HFFc6 (cell line): ENCODE measurements around the gene C1orf159. TPM values are rescaled to one million over a fixed set of nuclear protein-coding genes. Genes with fewer than 3 reads are reported as not detected.
"Not testable (repeated sequence)": the region's sequence is repeated elsewhere in the genome, so short reads cannot be mapped to it uniquely, and the experiment has no call there.

Experiments
- DNase-seq: peaks from one replicate; pipeline ENCODE4 v3.0.0-alpha.2; 2018
- H3K27ac Mint-ChIP-seq: 2 replicates; pipeline ENCODE4 v1.8.0; 2020; ENCODE audit warnings: mild to moderate bottlenecking, mixed read lengths
- H3K27me3 Mint-ChIP-seq: 2 replicates; pipeline ENCODE4 v1.8.0; 2021; ENCODE audit warnings: mild to moderate bottlenecking, moderate library complexity, mixed read lengths; ENCODE audit not compliant: insufficient read depth
- H3K36me3 Mint-ChIP-seq: 2 replicates; pipeline ENCODE4 v1.8.0; 2021; ENCODE audit warnings: low read depth, mixed read lengths
- H3K4me1 Mint-ChIP-seq: 2 replicates; pipeline ENCODE4 v1.8.0; 2020; ENCODE audit warnings: low read depth, mixed read lengths
- H3K4me3 Mint-ChIP-seq: 2 replicates; pipeline ENCODE4 v1.8.0; 2020; ENCODE audit warnings: mild to moderate bottlenecking, moderate library complexity, mixed read lengths
- H3K9me3 Mint-ChIP-seq: 2 replicates; pipeline ENCODE4 v1.8.0; 2020; ENCODE audit warnings: mild to moderate bottlenecking, mixed read lengths
- CTCF ChIP-seq: fragments of 200-600 bp; sonication (generic); IDR thresholded peaks from 2 replicates; pipeline ENCODE4 v1.5.0; 2021; ENCODE audit warnings: antibody characterized with exemption, mild to moderate bottlenecking
- total RNA-seq, 6 experiments: library from RNA; stranded (reverse); fragmentation: NEBNext Ultra II Directional; extraction: Animal tissue kit (Norgen Biotek cat#: 25700); gene quantifications; 2 replicates in 1 of 6; 3 replicates in 5 of 6; pipeline ENCODE4 v1.2.3, GENCODE V29; 2021

Gene C1orf159
- total RNA-seq, 6 experiments from 2014 or later = 8.7 to 10.3 (median 9.6) TPM

- Mint-ChIP-seq H3K36me3 (peaks cover 19% of the 10 kb centered on the region), H3K27ac (no peak overlapping the region), H3K4me1 (no peaks in the 10 kb centered on the region), H3K4me3 (no peak overlapping the region), H3K27me3 (no peaks in the 10 kb centered on the region), H3K9me3 (peaks cover 6% of the 10 kb centered on the region)
- DNase-seq = no peak
- no peak for TF ChIP-seq CTCF
Observed at GRCh38 chr1:1100296-1100695, 15.6 kb downstream of the C1orf159 start.

- H3K9me3 Mint-ChIP-seq = peaks cover 6% of the 10 kb centered on the region
- no peak overlapping the region for H3K27ac Mint-ChIP-seq
- TF ChIP-seq CTCF = no peak
- H3K4me1 Mint-ChIP-seq = no peaks in the 10 kb centered on the region
- peaks cover 19% of the 10 kb centered on the region for H3K36me3 Mint-ChIP-seq
- no peak overlapping the region for H3K4me3 Mint-ChIP-seq
- no peak for DNase-seq
- no peaks in the 10 kb centered on the region for H3K27me3 Mint-ChIP-seq
Observed at GRCh38 chr1:1099506-1100183, 16.2 kb downstream of the C1orf159 start.

GRCh38 chr1:1098681-1099421, 17.0 kb downstream of the C1orf159 start:
- H3K27me3 Mint-ChIP-seq = peaks cover 1% of the 10 kb centered on the region; the same call in 1 of the 2 replicates
- DNase-seq = no peak
- peaks cover 19% of the 10 kb centered on the region for H3K36me3 Mint-ChIP-seq
- no peak for TF ChIP-seq CTCF
- H3K9me3 Mint-ChIP-seq = peaks cover 6% of the 10 kb centered on the region
- H3K27ac Mint-ChIP-seq = no peak overlapping the region
- no peaks in the 10 kb centered on the region for H3K4me1 Mint-ChIP-seq
- H3K4me3 Mint-ChIP-seq = no peak overlapping the region

GRCh38 chr1:1096136-1096535, 19.8 kb downstream of the C1orf159 start:
- not testable (repeated sequence) for H3K4me3 Mint-ChIP-seq, H3K4me1 Mint-ChIP-seq, DNase-seq, H3K27me3 Mint-ChIP-seq, H3K27ac Mint-ChIP-seq, H3K9me3 Mint-ChIP-seq
- peaks cover 22% of the 10 kb centered on the region for H3K36me3 Mint-ChIP-seq

- H3K27ac Mint-ChIP-seq = no peak overlapping the region
- no peak overlapping the region for H3K4me3 Mint-ChIP-seq
- no peaks in the 10 kb centered on the region for H3K4me1 Mint-ChIP-seq
- H3K9me3 Mint-ChIP-seq = no peaks in the 10 kb centered on the region; the same call in 1 of the 2 replicates
- H3K36me3 Mint-ChIP-seq = peaks cover 17% of the 10 kb centered on the region
- peaks cover 3% of the 10 kb centered on the region for H3K27me3 Mint-ChIP-seq
- DNase-seq = no peak
- TF ChIP-seq CTCF = no peak
Observed at GRCh38 chr1:1094981-1095380, 20.9 kb downstream of the C1orf159 start.

- H3K4me1 Mint-ChIP-seq = no peaks in the 10 kb centered on the region
- peaks cover 8% of the 10 kb centered on the region for H3K36me3 Mint-ChIP-seq
- no peak for DNase-seq
- no peak for TF ChIP-seq CTCF
- peaks cover 3% of the 10 kb centered on the region for H3K27me3 Mint-ChIP-seq
- H3K27ac Mint-ChIP-seq = no peak overlapping the region
- no peak overlapping the region for H3K4me3 Mint-ChIP-seq
- H3K9me3 Mint-ChIP-seq = no peaks in the 10 kb centered on the region
Observed at GRCh38 chr1:1093610-1093943, 22.3 kb downstream of the C1orf159 start.
